T-helper 17 cell (primary cell): ENCODE measurements around the gene TRIM37. TPM values are rescaled to one million over a fixed set of nuclear protein-coding genes. Genes with fewer than 3 reads are reported as not detected.
A peak's percentile ranks its signal among the peaks of the same experiment; 100 is the strongest.
"Not testable (repeated sequence)": the region's sequence is repeated elsewhere in the genome, so short reads cannot be mapped to it uniquely, and the experiment has no call there.

ENCODE experiments used
- ATAC-seq: fragments of 150-1000 bp; cut with Tn5 transposase; 2 replicates; pipeline ENCODE4 v1.10.0; 2021; ENCODE audit warnings: mild to moderate bottlenecking, moderate library complexity
- DNase-seq, 3 donors: peaks; one replicate each; pipeline versions ENCODE4 v3.0.0 to v3.0.0-alpha.2; 2020 to 2021
- H3K9me3 ChIP-seq: one replicate; pipeline ENCODE4 v1.7.0; 2013; ENCODE audit warnings: low read length, mild to moderate bottlenecking; ENCODE audit not compliant: control insufficient read depth, poor library complexity, severe bottlenecking
- H3K27ac Mint-ChIP-seq: one replicate; pipeline ENCODE4 v1.8.0; 2022; ENCODE audit warnings: mild to moderate bottlenecking, moderate library complexity, mixed read lengths
- H3K27me3 Mint-ChIP-seq: one replicate; pipeline ENCODE4 v1.8.0; 2022; ENCODE audit warnings: mixed read lengths
- H3K36me3 Mint-ChIP-seq: one replicate; pipeline ENCODE4 v1.8.0; 2022; ENCODE audit warnings: low read depth, mixed read lengths
- H3K4me1 Mint-ChIP-seq: one replicate; pipeline ENCODE4 v1.8.0; 2022; ENCODE audit warnings: mild to moderate bottlenecking, mixed read lengths
- H3K4me3 Mint-ChIP-seq: one replicate; pipeline ENCODE4 v1.8.0; 2022; ENCODE audit warnings: mild to moderate bottlenecking, moderate library complexity, mixed read lengths
- total RNA-seq, 4 donors: library from RNA in 2 of 4; stranded (reverse) in 2 of 4; gene quantifications; one replicate each; pipeline ENCODE4 v1.2.3 and lab custom pipeline; 2022 to 2026

TRIM37 gene
- total RNA-seq, 2 donors from 2014 or later = 24.1 to 26.1 TPM

DNA sequence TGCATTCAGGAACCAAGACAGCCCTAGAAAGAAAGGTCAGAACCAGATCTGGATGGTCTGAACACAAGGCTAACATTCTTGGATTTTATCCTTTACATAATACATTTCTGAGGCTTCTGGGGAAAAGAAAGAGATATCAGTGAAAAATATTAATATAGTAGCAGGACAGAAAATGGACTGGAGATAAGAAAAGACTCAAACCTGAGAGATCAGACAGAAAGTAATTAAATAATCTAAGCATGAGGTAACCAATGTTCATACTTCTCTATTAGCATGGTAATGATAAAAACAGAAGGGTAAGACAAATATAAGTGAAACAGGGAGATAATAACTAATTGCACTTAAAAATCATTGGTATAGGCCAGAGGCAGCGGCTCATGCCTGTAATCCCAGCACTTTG is 5.5 kb downstream of the TRIM37 start:
- DNase-seq (no peak), ATAC-seq (no peak)
- H3K4me1 Mint-ChIP-seq = peaks cover 18% of the 10 kb centered on the region
- peaks cover 2% of the 10 kb centered on the region for H3K36me3 Mint-ChIP-seq
- no peaks in the 10 kb centered on the region for H3K27me3 Mint-ChIP-seq
- H3K9me3 ChIP-seq = no peaks in the 10 kb centered on the region
- no peak overlapping the region for H3K27ac Mint-ChIP-seq
- H3K4me3 Mint-ChIP-seq = no peak overlapping the region

DNA sequence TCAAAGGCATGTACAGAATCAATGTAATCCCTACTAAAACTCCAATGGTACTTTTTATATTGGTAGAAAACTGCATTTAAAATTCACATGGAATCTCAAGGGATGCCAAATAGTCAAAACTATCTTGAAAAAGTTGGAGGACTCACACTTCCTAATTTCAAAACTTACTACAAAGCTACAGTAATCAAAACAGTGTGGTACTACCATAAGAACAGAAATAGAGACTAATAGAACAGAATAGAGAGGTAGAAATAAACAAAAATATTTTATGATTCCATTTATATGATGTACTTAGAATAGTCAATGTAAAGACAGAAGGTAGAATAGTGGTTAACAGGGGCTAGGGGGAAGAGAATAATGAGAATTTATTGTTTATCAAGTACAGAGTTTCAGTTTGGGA is 8.8 kb downstream of the TRIM37 start:
- Mint-ChIP-seq H3K27me3 (no peaks in the 10 kb centered on the region), H3K36me3 (peaks cover 2% of the 10 kb centered on the region)

DNA sequence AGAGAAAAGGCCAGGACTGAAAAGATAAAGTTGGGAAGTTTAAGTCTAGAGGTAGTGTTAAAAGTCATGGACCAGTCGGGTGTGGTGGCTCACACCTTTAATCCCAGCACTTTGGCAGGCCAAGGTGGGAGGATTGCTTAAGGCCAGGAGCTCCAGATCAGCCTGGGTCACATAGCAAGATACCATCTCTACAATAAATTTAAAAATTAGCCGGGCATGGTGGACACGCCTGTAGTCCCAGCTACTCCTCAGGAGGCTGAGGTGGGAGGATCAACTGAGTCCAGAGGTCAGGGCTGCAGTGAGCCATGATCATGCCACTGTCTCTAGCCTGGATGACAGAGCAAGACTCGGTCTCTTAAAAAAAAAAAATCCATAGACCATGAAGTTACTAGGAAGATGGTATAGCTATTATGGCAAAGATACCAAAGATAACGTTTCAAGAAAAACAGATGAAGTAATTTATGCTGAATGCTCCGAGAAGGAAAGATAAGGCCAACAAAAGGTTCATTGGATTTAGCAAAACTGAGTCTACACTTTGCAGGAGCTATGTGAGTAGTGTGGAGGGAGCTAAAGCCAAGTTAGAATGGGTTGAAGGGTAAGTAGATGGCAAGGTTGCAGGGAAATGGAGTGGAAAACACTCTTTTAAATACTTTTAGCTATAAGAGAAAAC is 11.7 kb downstream of the TRIM37 start:
- H3K4me3 Mint-ChIP-seq = no peak overlapping the region
- DNase-seq = no peak
- no peaks in the 10 kb centered on the region for H3K9me3 ChIP-seq
- no peak for ATAC-seq
- no peaks in the 10 kb centered on the region for H3K36me3 Mint-ChIP-seq
- peaks cover 12% of the 10 kb centered on the region for H3K4me1 Mint-ChIP-seq
- H3K27me3 Mint-ChIP-seq = no peaks in the 10 kb centered on the region
- H3K27ac Mint-ChIP-seq = no peak overlapping the region

More for the DNA sequence above, 8.8 kb downstream of the TRIM37 start:
- ATAC-seq (no peak), DNase-seq (no peak)
- peaks cover 16% of the 10 kb centered on the region for H3K4me1 Mint-ChIP-seq
- H3K4me3 Mint-ChIP-seq = no peak overlapping the region
- H3K27ac Mint-ChIP-seq = peak overlapping the region; percentile 1
- no peaks in the 10 kb centered on the region for H3K9me3 ChIP-seq

DNA sequence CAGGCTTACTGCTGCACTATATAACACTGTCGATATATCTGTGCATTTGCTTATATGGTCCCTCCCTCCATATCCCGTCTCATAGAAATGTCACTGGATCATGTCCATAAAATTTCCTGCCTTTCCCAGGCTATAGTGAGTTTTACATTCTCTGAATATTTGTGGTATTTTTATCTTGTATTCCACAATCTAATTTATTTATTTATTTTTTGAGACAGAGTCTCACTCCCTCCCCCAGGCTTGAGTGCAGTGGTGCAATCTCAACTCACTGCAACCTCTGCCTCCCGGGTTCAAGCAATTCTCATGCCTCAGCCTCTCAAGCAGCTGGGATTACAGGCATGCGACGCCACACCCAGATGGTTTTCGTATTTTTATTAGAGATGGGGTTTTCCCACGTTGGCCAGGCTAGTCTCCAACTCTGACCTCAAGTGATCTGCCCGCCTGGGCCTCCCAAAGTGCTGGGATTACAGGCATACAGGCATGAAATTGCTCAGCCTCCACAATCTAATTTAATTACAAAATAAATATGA is 12.9 kb downstream of the TRIM37 start:
- no peaks in the 10 kb centered on the region for H3K36me3 Mint-ChIP-seq
- no peak for DNase-seq
- no peaks in the 10 kb centered on the region for H3K9me3 ChIP-seq
- no peak overlapping the region for H3K27ac Mint-ChIP-seq
- no peak for ATAC-seq
- H3K4me1 Mint-ChIP-seq = peaks cover 12% of the 10 kb centered on the region
- H3K27me3 Mint-ChIP-seq = no peaks in the 10 kb centered on the region
- no peak overlapping the region for H3K4me3 Mint-ChIP-seq

DNA sequence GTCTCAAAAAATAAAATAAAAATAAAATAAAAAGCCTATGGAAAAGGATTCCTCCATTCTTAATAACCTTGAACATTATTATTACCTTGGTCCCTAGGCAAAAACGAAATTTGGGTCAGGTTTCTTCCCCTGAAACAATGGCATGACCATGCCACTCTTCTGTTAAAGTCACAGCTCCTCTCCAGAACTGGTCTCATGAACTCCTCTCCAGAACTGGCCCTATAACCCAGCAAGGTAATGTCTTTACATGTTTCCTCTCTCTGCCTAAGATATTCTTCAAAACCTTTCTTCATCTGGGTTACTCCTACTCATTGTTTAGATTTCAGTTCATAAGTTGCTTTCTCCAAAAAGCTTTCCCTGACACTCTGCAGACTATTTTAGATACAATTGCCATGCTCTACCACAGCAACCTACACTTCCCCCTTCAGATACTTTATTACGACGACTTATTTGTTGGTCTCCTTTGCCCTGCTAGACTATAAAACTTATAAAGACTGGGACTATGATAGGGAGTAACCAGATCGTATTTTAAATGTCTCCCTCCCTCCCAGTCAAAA is 13.5 kb downstream of the TRIM37 start:
- no peaks in the 10 kb centered on the region for H3K27me3 Mint-ChIP-seq
- ATAC-seq (no peak), DNase-seq (no peak)
- H3K27ac Mint-ChIP-seq = no peak overlapping the region
- no peaks in the 10 kb centered on the region for H3K9me3 ChIP-seq
- H3K4me1 Mint-ChIP-seq = peaks cover 12% of the 10 kb centered on the region
- no peak overlapping the region for H3K4me3 Mint-ChIP-seq
- no peaks in the 10 kb centered on the region for H3K36me3 Mint-ChIP-seq

DNA sequence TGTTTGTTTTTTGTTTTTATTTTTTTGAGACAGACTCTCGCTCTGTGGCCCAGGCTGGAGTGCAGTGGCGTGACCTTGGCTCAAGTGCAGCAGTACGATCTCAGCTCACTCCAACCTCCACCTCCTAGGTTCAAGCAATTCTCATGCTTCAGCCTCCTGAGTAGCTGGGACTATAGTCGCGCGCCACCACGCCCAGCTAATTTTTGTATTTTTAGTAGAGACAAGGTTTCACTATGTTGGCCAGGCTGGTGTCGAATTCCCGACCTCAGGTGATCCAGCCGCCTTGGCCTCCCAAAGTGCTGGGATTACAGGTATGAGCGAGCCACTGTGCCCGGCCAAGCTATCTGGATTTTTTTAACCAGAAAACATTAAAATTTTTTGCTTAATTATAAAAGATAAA is 16.1 kb downstream of the TRIM37 start:
- DNase-seq, H3K36me3 Mint-ChIP-seq, ATAC-seq, H3K27ac Mint-ChIP-seq, H3K4me3 Mint-ChIP-seq, H3K27me3 Mint-ChIP-seq, H3K9me3 ChIP-seq: not testable (repeated sequence)
- peaks cover 16% of the 10 kb centered on the region for H3K4me1 Mint-ChIP-seq

DNA sequence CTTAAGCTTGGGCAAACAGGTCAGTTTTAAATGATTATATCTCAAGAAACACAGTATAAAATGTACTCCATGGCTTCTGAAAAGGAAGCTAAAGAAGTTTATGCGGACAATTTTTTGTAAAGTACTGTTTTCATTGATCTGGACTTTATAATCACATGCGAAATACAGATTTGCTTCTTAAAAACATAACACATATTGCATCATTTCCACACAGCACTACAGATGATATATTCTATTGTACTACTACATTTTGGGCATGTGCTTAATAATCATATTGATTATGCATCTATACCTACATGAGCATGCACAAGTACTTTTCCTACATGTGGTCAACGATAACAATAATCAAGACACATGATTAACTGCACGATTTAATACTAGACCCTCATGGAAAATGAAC is 22.5 kb downstream of the TRIM37 start:
- Mint-ChIP-seq H3K36me3 (peaks cover 9% of the 10 kb centered on the region), H3K4me3 (no peak overlapping the region), H3K27ac (no peak overlapping the region), H3K4me1 (peaks cover 11% of the 10 kb centered on the region), H3K27me3 (no peaks in the 10 kb centered on the region)
- ATAC-seq (no peak), DNase-seq (no peak)
- no peaks in the 10 kb centered on the region for H3K9me3 ChIP-seq

DNA sequence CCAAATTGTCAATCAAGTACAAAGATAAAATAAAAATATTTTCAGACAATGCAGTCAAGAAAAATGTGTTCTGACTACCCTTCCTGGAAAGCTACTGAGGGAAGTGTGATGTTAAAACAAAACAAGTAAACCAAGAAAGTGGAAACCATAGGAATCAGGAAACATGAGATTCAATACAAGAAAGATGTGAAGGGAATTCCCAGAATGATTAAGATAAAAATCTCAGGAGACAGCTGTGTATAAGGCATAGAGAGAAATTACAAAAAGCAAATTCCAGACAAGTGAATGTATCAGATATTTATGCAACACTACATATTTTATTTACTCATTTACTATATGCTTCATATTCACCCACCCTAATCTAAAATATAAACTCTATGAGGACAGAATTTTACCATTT is 32.2 kb downstream of the TRIM37 start:
- no peak for ATAC-seq
- H3K4me1 Mint-ChIP-seq = peaks cover 2% of the 10 kb centered on the region
- no peak overlapping the region for H3K27ac Mint-ChIP-seq
- no peak for DNase-seq
- H3K9me3 ChIP-seq = no peaks in the 10 kb centered on the region
- H3K36me3 Mint-ChIP-seq = peaks cover 3% of the 10 kb centered on the region
- H3K4me3 Mint-ChIP-seq = no peak overlapping the region
- no peaks in the 10 kb centered on the region for H3K27me3 Mint-ChIP-seq

DNA sequence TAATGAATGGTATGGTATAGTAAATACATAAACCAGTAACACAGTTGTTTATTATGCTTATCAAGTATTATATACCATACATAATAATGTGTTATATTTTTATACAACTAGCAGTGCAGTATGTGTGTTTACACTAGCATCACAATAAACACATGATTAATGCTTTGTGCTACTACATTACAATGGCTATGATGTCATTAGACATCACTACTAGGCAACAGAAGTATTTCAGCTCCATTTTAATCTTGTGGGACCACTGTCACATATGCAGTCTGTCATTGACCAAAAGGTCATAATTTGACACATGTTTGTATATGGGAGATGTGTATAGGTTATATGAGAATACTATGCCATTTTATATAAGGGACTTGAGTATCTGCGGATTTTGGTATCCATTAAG is 32.7 kb downstream of the TRIM37 start:
- Mint-ChIP-seq H3K4me1 (peaks cover 2% of the 10 kb centered on the region), H3K27ac (no peak overlapping the region), H3K36me3 (peaks cover 2% of the 10 kb centered on the region), H3K27me3 (no peaks in the 10 kb centered on the region), H3K4me3 (no peak overlapping the region)
- ATAC-seq (no peak), DNase-seq (no peak)
- H3K9me3 ChIP-seq = no peaks in the 10 kb centered on the region

DNA sequence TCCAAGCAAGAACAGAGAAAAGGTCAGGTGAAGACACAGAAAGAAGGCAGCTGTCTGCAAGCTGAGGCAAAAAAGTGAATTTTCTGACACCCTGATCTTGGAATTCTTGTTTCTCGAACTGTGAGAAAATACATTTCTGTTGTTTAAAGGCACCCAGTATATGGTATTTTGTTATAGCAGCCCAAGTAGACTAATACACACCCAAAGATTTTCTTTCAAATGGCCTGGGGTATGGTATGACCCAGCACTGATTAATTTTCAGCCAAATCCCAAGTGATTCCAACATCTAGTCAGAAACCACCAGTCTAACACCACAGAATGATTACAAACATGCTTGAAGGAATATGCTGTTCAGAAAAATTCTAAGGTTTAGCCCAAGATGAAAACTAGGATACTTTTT is 36.8 kb downstream of the TRIM37 start:
- H3K27ac Mint-ChIP-seq = no peak overlapping the region
- H3K9me3 ChIP-seq = no peaks in the 10 kb centered on the region
- H3K4me3 Mint-ChIP-seq = no peak overlapping the region
- no peaks in the 10 kb centered on the region for H3K27me3 Mint-ChIP-seq
- ATAC-seq (no peak), DNase-seq (no peak)
- peaks cover 7% of the 10 kb centered on the region for H3K36me3 Mint-ChIP-seq
- peaks cover 18% of the 10 kb centered on the region for H3K4me1 Mint-ChIP-seq

DNA sequence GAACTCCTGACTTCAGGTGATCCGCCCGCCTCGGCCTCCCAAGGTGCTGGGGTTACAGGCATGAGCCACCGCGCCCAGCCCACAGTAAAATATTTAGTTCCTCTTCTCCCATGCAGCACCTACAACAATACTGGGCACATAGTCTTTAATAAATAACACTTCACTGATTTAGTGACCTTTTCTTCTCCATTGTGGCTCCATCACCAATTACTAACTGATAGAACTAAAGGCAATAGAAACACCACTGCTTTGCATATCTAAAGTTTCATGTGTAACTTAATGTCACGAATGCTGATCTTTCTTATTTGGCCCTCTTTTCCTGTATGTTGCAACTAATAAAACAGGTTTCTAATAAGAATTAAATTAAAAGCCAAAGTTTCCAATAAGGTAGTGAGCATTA is 38.9 kb downstream of the TRIM37 start:
- no peaks in the 10 kb centered on the region for H3K9me3 ChIP-seq
- peak overlapping the region; percentile 68 for H3K27ac Mint-ChIP-seq
- peaks cover 5% of the 10 kb centered on the region for H3K36me3 Mint-ChIP-seq
- no peak for DNase-seq
- peaks cover 17% of the 10 kb centered on the region for H3K4me1 Mint-ChIP-seq
- no peaks in the 10 kb centered on the region for H3K27me3 Mint-ChIP-seq
- H3K4me3 Mint-ChIP-seq = no peak overlapping the region
- ATAC-seq = no peak

DNA sequence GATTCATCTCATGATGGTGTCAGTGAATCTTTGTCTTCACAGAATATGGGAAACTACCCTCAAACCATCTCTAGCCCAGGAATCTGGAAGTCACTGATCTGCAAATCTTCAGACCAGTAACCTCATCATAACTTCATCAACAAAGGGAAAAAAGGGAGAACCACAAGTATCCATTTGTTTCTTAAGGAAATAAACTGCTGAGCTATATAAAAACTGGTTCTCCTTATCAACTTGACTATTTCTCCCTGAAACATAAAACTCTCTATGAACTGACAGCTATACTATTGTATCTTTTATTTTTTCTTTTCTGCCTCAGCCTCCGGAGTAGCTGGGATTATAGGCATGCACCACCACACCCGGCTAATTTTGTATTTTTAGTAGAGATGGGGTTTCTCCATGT is 39.3 kb downstream of the TRIM37 start:
- Mint-ChIP-seq H3K36me3 (peaks cover 7% of the 10 kb centered on the region), H3K27me3 (no peaks in the 10 kb centered on the region), H3K4me3 (no peak overlapping the region)

DNA sequence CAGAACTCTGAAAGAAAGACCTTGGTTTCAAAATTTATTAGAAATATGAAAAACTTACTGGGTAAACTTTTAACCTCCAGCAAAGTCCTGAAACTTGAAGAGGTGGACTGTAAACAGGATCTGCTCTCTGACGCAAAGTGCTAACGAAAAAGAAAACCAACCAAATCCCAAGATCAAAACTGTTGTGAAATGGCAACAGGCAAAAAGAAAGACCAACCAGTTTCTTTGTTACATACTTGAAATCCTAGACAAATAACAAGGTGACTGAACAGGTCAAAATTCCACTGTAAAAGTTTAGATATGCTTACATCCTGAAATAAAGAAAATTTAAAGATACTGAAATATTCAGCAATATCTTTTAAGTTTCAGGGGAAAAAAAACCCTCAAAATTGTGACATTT is 44.2 kb downstream of the TRIM37 start:
- H3K27ac Mint-ChIP-seq = peak overlapping the region; percentile 57
- H3K27me3 Mint-ChIP-seq = no peaks in the 10 kb centered on the region
- peaks cover 16% of the 10 kb centered on the region for H3K36me3 Mint-ChIP-seq
- DNase-seq (no peak), ATAC-seq (no peak)
- H3K9me3 ChIP-seq = no peaks in the 10 kb centered on the region
- H3K4me1 Mint-ChIP-seq = peaks cover 21% of the 10 kb centered on the region
- H3K4me3 Mint-ChIP-seq = no peak overlapping the region

More for the DNA sequence above, 39.3 kb downstream of the TRIM37 start:
- no peaks in the 10 kb centered on the region for H3K9me3 ChIP-seq
- peak overlapping the region; percentile 68 for H3K27ac Mint-ChIP-seq
- peaks cover 20% of the 10 kb centered on the region for H3K4me1 Mint-ChIP-seq
- ATAC-seq (no peak), DNase-seq (no peak)

DNA sequence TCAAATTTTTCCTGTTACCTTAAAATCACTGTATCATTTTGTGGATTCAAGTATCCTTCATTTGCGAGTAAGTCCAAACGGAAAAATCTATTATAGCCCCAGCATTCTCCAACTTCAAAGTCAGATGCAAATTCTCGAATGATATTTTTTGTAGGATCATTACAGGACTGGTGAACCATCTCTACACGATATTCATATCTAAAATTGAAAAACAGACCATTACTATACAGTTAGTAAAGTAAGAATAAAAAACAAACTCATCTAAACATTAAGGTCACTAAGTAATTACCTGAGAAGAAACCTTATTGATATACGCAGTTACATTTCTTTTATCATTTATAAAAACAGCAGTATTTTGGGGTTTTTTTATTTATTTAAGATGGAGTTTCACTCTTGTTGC is 49.8 kb downstream of the TRIM37 start:
- DNase-seq (no peak), ATAC-seq (no peak)
- Mint-ChIP-seq H3K4me1 (peaks cover 2% of the 10 kb centered on the region), H3K27ac (no peak overlapping the region), H3K27me3 (no peaks in the 10 kb centered on the region), H3K36me3 (peaks cover 8% of the 10 kb centered on the region), H3K4me3 (no peak overlapping the region)
- H3K9me3 ChIP-seq = no peaks in the 10 kb centered on the region
